Duodenal mucosa (tissue), 2 donors: Measurements from ENCODE around the gene RNF180.
"Not testable (repeated sequence)": the region's sequence is repeated elsewhere in the genome, so short reads cannot be mapped to it uniquely, and the experiment has no call there.

ENCODE experiments used
- H3K27ac ChIP-seq: one replicate; pipeline ENCODE4 v1.7.0; 2013; ENCODE audit warnings: low read depth, low read length
- H3K27me3 ChIP-seq, 2 donors: one replicate each; pipeline ENCODE4 v1.7.0; 2013; ENCODE audit warnings: low read length in 2 of 2, control low read depth in 1 of 2; ENCODE audit not compliant: insufficient read depth in 2 of 2, control insufficient read depth in 1 of 2
- H3K36me3 ChIP-seq, 2 donors: one replicate each; pipeline ENCODE4 v1.7.0; 2013; ENCODE audit warnings: low read length in 2 of 2, control low read depth in 1 of 2; ENCODE audit not compliant: insufficient read depth in 2 of 2, control insufficient read depth in 1 of 2
- H3K4me1 ChIP-seq, 2 donors: one replicate each; pipeline ENCODE4 v1.7.0; 2013; ENCODE audit warnings: low read length in 2 of 2, control low read depth in 1 of 2; ENCODE audit not compliant: insufficient read depth in 2 of 2, control insufficient read depth in 1 of 2
- H3K4me3 ChIP-seq, 2 donors: one replicate each; pipeline ENCODE4 v1.7.0; 2013; ENCODE audit warnings: low read length in 2 of 2, low read depth in 1 of 2
- H3K9ac ChIP-seq, 2 donors: one replicate each; pipeline ENCODE4 v1.7.0; 2013; ENCODE audit warnings: low read length in 2 of 2, low read depth in 1 of 2
- H3K9me3 ChIP-seq, 2 donors: one replicate each; pipeline ENCODE4 v1.7.0; 2013; ENCODE audit warnings: low read length in 2 of 2, control low read depth in 1 of 2; ENCODE audit not compliant: control insufficient read depth in 1 of 2

The RNF180 gene

DNA sequence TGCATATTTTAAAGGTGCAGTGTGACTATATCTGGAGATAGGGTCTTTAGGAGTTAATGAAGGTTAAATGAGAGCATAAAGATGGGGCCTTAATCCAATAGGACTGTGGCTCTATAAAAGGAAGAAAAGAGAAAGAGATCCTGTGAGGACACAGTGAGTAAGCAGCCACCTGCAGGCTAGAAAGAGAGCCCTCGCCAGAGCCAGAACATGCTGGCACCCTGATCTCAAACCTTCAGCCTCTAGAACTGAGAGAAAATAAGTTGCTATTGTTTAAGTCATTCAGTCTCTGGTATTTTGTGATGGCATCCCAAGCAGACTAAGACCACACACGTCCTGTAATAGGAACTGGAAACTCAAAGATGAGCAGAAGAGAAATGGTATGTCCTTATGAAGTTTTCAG is 41.0 kb downstream of the RNF180 start:
- no peaks in the 10 kb centered on the region for H3K4me1 ChIP-seq
- no peaks in the 10 kb centered on the region for H3K36me3 ChIP-seq

DNA sequence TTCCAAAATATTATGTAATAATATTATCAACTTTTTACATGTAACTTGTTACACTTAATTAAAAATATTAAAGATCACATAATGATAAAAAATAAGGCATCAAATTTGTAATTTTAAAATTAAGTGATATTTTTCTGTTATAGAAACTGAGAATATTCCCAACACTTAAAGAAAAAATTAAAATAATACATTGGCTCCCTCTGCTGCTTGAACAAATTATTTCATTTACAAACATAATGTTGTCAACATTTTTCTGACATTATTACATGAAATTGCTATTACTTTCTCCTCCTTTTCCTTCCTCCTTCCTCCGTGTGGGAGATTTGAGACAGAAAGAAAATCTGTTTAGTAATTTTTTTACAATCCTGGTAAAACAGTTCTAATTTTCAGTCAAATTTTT is 42.3 kb downstream of the RNF180 start:
- no peak overlapping the region for H3K4me3 ChIP-seq
- no peak overlapping the region for H3K27ac ChIP-seq
- H3K36me3 ChIP-seq = no peaks in the 10 kb centered on the region
- H3K9ac ChIP-seq = no peak overlapping the region
- H3K9me3 ChIP-seq = no peaks in the 10 kb centered on the region
- H3K27me3 ChIP-seq = no peaks in the 10 kb centered on the region
- H3K4me1 ChIP-seq = no peaks in the 10 kb centered on the region

More for the DNA sequence above, 41.0 kb downstream of the RNF180 start:
- Histone ChIP-seq H3K27me3 (no peaks in the 10 kb centered on the region), H3K9me3 (no peaks in the 10 kb centered on the region), H3K27ac (no peak overlapping the region), H3K9ac (no peak overlapping the region), H3K4me3 (no peak overlapping the region)

DNA sequence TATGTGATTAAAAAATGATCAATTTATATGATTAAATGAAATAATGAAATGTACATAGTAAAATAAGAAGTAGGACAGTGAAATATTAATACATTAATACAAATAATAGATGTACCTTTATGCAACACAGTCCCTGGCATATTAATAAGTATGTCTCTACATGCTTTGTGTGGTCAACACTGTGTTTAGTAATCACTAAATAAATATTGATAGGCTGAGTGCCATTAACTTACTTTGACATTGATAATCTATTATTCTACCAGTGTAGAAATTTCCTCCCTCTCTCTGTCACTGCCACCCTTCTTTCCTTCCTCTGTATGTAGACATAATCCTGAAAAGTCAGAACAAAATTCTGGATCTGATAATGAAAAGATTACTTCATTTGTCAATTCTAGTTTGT is 43.7 kb downstream of the RNF180 start:
- no peaks in the 10 kb centered on the region for H3K27me3 ChIP-seq
- no peaks in the 10 kb centered on the region for H3K36me3 ChIP-seq
- no peaks in the 10 kb centered on the region for H3K4me1 ChIP-seq
- H3K27ac ChIP-seq = no peak overlapping the region
- H3K4me3 ChIP-seq = no peak overlapping the region
- no peak overlapping the region for H3K9ac ChIP-seq
- no peaks in the 10 kb centered on the region for H3K9me3 ChIP-seq

DNA sequence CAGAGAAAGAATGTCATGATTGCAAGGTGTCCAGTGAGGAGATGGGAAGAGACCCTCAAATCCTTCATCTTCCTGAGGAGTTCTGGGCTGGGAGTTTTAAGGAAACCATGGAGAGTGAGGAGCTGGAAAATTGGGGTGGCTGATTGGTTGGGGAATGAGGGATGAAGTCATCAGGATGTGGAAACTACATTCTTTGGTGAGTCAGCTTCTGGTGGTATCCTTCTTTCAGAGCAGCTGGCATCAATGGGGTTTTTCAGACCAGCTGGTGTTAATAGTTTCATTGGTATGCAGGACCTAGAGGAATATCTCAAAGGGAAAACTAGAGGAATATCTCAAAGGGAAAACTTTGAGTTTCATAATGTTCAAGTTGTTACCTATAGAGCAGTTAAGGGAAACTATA is 45.2 kb downstream of the RNF180 start:
- Histone ChIP-seq H3K36me3 (no peaks in the 10 kb centered on the region), H3K9me3 (no peaks in the 10 kb centered on the region), H3K27ac (no peak overlapping the region), H3K27me3 (no peaks in the 10 kb centered on the region), H3K4me1 (no peaks in the 10 kb centered on the region), H3K9ac (no peak overlapping the region), H3K4me3 (no peak overlapping the region)

DNA sequence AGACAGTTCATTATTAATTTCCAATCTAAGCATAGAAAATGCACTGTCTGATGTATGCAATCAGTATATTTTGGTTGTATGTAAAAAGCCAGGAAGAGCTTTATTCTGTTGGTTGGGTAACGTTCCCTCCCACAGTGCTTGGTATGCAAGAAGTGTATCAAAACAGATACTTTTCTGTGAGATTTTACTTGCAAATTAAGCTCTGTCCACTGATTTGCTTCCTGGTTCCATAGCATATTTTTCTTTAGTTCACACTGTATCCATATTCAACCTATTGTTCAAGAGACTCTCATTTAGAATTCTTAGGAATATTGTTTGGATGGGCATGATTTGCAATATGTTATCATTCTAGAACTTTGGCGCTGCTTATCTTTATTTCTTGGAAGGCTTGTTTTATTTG is 47.4 kb downstream of the RNF180 start:
- H3K9ac ChIP-seq = no peak overlapping the region
- no peaks in the 10 kb centered on the region for H3K9me3 ChIP-seq
- H3K4me3 ChIP-seq = no peak overlapping the region
- no peaks in the 10 kb centered on the region for H3K36me3 ChIP-seq
- H3K27me3 ChIP-seq = no peaks in the 10 kb centered on the region
- no peaks in the 10 kb centered on the region for H3K4me1 ChIP-seq
- H3K27ac ChIP-seq = no peak overlapping the region

DNA sequence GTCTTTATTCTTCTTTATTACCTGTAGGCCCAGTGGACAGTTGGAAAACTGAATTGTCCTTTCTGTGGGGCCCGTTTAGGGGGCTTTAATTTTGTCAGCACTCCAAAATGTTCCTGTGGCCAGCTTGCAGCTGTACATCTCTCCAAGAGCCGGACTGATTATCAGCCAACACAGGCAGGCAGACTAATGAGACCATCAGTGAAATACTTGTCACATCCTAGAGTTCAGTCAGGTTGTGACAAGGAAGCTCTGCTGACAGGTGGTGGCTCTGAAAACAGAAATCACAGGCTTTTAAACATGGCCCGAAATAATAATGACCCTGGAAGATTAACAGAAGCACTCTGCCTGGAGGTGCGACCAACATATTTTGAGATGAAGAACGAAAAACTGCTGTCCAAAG is 47.9 kb downstream of the RNF180 start:
- no peaks in the 10 kb centered on the region for H3K4me1 ChIP-seq
- no peak overlapping the region for H3K27ac ChIP-seq
- no peaks in the 10 kb centered on the region for H3K27me3 ChIP-seq
- no peaks in the 10 kb centered on the region for H3K9me3 ChIP-seq
- H3K4me3 ChIP-seq = no peak overlapping the region
- H3K9ac ChIP-seq = no peak overlapping the region
- H3K36me3 ChIP-seq = no peaks in the 10 kb centered on the region

DNA sequence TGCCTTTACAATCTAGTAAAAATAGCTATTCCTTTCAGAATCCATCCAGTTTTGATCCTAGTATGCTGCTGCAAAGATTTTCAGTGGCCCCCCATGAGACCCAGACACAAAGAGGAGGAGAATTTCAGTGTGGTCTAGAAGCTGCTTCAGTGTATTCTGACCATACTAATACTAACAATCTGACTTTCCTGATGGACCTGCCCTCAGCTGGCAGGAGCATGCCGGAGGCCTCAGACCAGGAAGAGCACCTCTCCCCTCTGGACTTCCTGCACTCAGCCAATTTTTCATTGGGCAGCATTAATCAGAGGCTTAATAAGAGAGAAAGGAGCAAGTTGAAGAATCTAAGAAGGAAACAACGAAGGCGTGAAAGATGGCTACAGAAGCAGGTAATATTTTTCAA is 48.5 kb downstream of the RNF180 start:
- Histone ChIP-seq H3K4me3 (no peak overlapping the region), H3K4me1 (no peaks in the 10 kb centered on the region), H3K9me3 (no peaks in the 10 kb centered on the region), H3K27ac (no peak overlapping the region), H3K9ac (no peak overlapping the region), H3K36me3 (no peaks in the 10 kb centered on the region), H3K27me3 (no peaks in the 10 kb centered on the region)

DNA sequence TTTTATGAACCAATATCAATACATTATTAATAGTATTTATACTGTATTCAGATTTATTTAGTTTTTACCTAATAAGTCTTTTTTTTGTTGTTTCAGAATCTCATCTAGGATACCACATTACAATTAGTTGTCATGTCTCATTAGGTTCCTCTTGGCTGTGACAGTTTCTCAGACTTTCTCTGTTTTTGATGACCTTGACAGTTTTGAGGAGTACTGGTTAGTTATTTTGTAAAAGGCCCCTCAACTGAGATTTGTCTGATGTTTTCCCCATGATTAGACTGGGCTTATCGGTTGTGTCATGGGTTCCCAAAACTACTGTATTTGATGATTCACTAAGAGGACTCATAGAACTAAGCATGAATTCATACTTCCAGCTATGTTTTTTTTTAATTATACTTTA is 56.3 kb downstream of the RNF180 start:
- no peaks in the 10 kb centered on the region for H3K27me3 ChIP-seq
- H3K9ac ChIP-seq = no peak overlapping the region
- H3K27ac ChIP-seq = no peak overlapping the region
- no peaks in the 10 kb centered on the region for H3K36me3 ChIP-seq
- H3K4me3 ChIP-seq = no peak overlapping the region
- H3K9me3 ChIP-seq = no peaks in the 10 kb centered on the region
- no peaks in the 10 kb centered on the region for H3K4me1 ChIP-seq

DNA sequence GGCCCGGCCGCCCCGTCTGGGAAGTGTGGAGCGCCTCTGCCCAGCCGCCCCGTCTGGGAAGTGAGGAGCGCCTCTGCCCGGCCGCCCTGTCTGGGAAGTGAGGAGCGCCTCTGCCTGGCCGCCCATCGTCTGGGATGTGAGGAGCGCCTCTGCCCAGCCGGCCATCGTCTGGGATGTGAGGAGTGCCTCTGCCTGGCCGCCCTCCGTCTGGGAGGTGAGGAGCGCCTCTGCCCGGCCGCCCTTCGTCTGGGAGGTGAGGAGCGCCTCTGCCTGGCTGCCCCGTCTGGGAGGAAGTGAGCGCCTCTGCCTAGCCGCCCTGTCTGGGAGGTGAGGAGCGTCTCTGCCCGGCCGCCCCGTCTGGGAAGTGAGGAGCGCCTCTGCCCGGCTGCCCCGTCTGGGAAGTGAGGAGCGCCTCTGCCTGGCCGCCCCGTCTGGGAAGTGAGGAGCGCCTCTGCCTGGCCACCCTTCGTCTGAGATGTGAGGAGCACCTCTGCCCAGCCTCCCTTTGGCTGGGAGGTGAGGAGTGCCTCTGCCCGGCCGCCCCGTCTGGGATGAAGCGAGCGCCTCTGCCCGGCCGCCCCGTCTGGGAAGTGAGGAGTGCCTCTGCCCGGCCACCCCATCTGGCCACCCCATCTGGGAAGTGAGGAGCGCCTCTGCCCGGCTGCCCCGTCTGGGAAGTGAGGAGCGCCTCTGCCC is 59.8 kb downstream of the RNF180 start:
- not testable (repeated sequence) for H3K4me3 ChIP-seq, H3K27ac ChIP-seq, H3K4me1 ChIP-seq, H3K27me3 ChIP-seq, H3K36me3 ChIP-seq, H3K9ac ChIP-seq, H3K9me3 ChIP-seq

DNA sequence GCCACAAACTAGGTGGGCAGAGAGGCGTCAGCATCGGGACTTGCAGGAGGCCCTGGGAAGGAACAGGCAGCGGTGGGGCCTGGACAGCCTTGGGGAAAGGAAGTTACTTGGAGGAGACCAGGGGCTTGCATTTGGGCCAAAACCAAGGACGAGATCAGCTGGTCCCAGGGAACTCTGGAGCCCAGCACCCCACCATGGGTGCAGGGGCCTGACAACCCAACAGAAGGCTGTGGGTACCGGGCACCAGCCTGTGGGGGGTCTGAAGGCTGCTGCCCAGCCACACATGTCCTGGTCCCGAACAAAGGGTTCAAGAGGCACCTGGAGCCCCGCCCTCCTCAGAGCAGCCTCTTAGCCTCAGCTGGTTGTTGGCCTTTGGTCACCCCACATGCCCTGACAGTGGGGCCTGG is 61.5 kb downstream of the RNF180 start:
- not testable (repeated sequence) for H3K27me3 ChIP-seq, H3K36me3 ChIP-seq, H3K9me3 ChIP-seq, H3K4me1 ChIP-seq, H3K9ac ChIP-seq, H3K27ac ChIP-seq, H3K4me3 ChIP-seq
